ENCODE results near the gene USP19. TPM values are rescaled to one million over a fixed set of nuclear protein-coding genes. Genes with fewer than 3 reads are reported as not detected.

USP19 gene
- total RNA-seq, 2 experiments from 2014 or later: 77.8 to 78.2 TPM

GRCh38 chr3:49124203-49124602, 3.6 kb upstream of the USP19 start:
- no peak for ATAC-seq (ENCODE audit: low read depth)
- Mint-ChIP-seq H3K27me3 (no peaks in the 10 kb centered on the region), H3K4me1 (peaks cover 5% of the 10 kb centered on the region), H3K36me3 (no peaks in the 10 kb centered on the region), H3K27ac (no peak overlapping the region), H3K9me3 (no peaks in the 10 kb centered on the region), H3K4me3 (no peak overlapping the region)
- DNase-seq: no peak
- POLR2A ChIA-PET: no interaction called here

- no peak overlapping the region for H3K4me3 Mint-ChIP-seq
- POLR2A ChIA-PET: no interaction called here
- ATAC-seq (ENCODE audit: low read depth): no peak
Observed at GRCh38 chr3:49123687-49124086, 3.1 kb upstream of the USP19 start.

GRCh38 chr3:49122886-49123545, 2.4 kb upstream of the USP19 start:
- no peak for DNase-seq
- no peak overlapping the region for H3K27ac Mint-ChIP-seq
- H3K4me3 Mint-ChIP-seq: no peak overlapping the region
- peaks cover 5% of the 10 kb centered on the region for H3K4me1 Mint-ChIP-seq
- H3K36me3 Mint-ChIP-seq: no peaks in the 10 kb centered on the region
- H3K9me3 Mint-ChIP-seq: no peaks in the 10 kb centered on the region
- no peak for ATAC-seq (ENCODE audit: low read depth)
- POLR2A ChIA-PET: no interaction called here
- H3K27me3 Mint-ChIP-seq: no peaks in the 10 kb centered on the region

More at GRCh38 chr3:49123687-49124086, 3.1 kb upstream of the USP19 start:
- H3K9me3 Mint-ChIP-seq: no peaks in the 10 kb centered on the region
- peaks cover 5% of the 10 kb centered on the region for H3K4me1 Mint-ChIP-seq
- no peak overlapping the region for H3K27ac Mint-ChIP-seq
- H3K27me3 Mint-ChIP-seq: no peaks in the 10 kb centered on the region
- no peaks in the 10 kb centered on the region for H3K36me3 Mint-ChIP-seq
- DNase-seq: no peak

- POLR2A ChIA-PET: no interaction called here
- H3K4me3 Mint-ChIP-seq: no peak overlapping the region
- peaks cover 3% of the 10 kb centered on the region for H3K36me3 Mint-ChIP-seq
Observed at GRCh38 chr3:49122451-49122850, 1.8 kb upstream of the USP19 start.

GRCh38 chr3:49122022-49122421, 1.4 kb upstream of the USP19 start:
- H3K9me3 Mint-ChIP-seq: no peaks in the 10 kb centered on the region
- H3K27ac Mint-ChIP-seq: peak overlapping the region; percentile 89
- H3K36me3 Mint-ChIP-seq: peaks cover 3% of the 10 kb centered on the region
- H3K4me1 Mint-ChIP-seq: peaks cover 5% of the 10 kb centered on the region
- ATAC-seq (ENCODE audit: low read depth): no peak
- H3K4me3 Mint-ChIP-seq: no peak overlapping the region
- H3K27me3 Mint-ChIP-seq: no peaks in the 10 kb centered on the region
- POLR2A ChIA-PET: interaction anchor here (2.2 to 4.7 kb wide), 3 partner anchors 28 to 132 kb away, joined by 9 to 55 read pairs (median 17); partner anchors contain the start of genes NDUFAF3, P4HTM and QRICH1
- DNase-seq: no peak

More at GRCh38 chr3:49122451-49122850, 1.8 kb upstream of the USP19 start:
- DNase-seq (no peak), ATAC-seq (ENCODE audit: low read depth) (no peak)
- Mint-ChIP-seq H3K27ac (no peak overlapping the region), H3K4me1 (peaks cover 5% of the 10 kb centered on the region), H3K9me3 (no peaks in the 10 kb centered on the region), H3K27me3 (no peaks in the 10 kb centered on the region)

- Mint-ChIP-seq H3K9me3 (no peaks in the 10 kb centered on the region), H3K27ac (peak overlapping the region; percentile 89), H3K36me3 (peaks cover 8% of the 10 kb centered on the region), H3K27me3 (no peaks in the 10 kb centered on the region), H3K4me3 (peak overlapping the region; percentile 92), H3K4me1 (peaks cover 5% of the 10 kb centered on the region)
- POLR2A ChIA-PET: interaction anchor here (0.7 to 4.7 kb wide), 13 partner anchors 10 to 349 kb away, joined by 3 to 55 read pairs (median 4); partner anchors contain the start of genes DAG1, NDUFAF3, P4HTM and QARS1
- ATAC-seq (ENCODE audit: low read depth): no peak
- DNase-seq: no peak
Observed at GRCh38 chr3:49121132-49121736, 611 bp upstream of the USP19 start.

GRCh38 chr3:49120096-49120437, 556 bp downstream of the USP19 start:
- Mint-ChIP-seq H3K4me1 (peaks cover 5% of the 10 kb centered on the region), H3K4me3 (peak overlapping the region; percentile 92), H3K27me3 (no peaks in the 10 kb centered on the region), H3K36me3 (peaks cover 10% of the 10 kb centered on the region), H3K9me3 (no peaks in the 10 kb centered on the region), H3K27ac (peak overlapping the region; percentile 89)
- DNase-seq (no peak), ATAC-seq (ENCODE audit: low read depth) (peak; percentile 5)
- POLR2A ChIA-PET: interaction anchor here (0.9 to 4.7 kb wide), 11 partner anchors 9 to 350 kb away, joined by 3 to 55 read pairs (median 4); partner anchors contain the start of genes DAG1, NDUFAF3, P4HTM and QARS1

GRCh38 chr3:49119439-49119838, 1.2 kb downstream of the USP19 start:
- Mint-ChIP-seq H3K4me3 (peak overlapping the region; percentile 92), H3K27ac (peak overlapping the region; percentile 89), H3K4me1 (peaks cover 5% of the 10 kb centered on the region), H3K9me3 (no peaks in the 10 kb centered on the region), H3K27me3 (no peaks in the 10 kb centered on the region), H3K36me3 (peaks cover 10% of the 10 kb centered on the region)
- no peak for DNase-seq
- ATAC-seq (ENCODE audit: low read depth): no peak
- POLR2A ChIA-PET: interaction anchor here (0.9 to 4.7 kb wide), 5 partner anchors 15 to 102 kb away, joined by 3 to 55 read pairs (median 17); partner anchors contain the start of genes NDUFAF3, QARS1 and QRICH1

GRCh38 chr3:49119036-49119435, 1.6 kb downstream of the USP19 start:
- no peaks in the 10 kb centered on the region for H3K27me3 Mint-ChIP-seq
- H3K36me3 Mint-ChIP-seq: peaks cover 11% of the 10 kb centered on the region
- H3K4me3 Mint-ChIP-seq: peak overlapping the region; percentile 92
- H3K9me3 Mint-ChIP-seq: no peaks in the 10 kb centered on the region
- no peak for ATAC-seq (ENCODE audit: low read depth)
- peaks cover 5% of the 10 kb centered on the region for H3K4me1 Mint-ChIP-seq
- peak overlapping the region; percentile 67 for H3K27ac Mint-ChIP-seq
- POLR2A ChIA-PET: interaction anchor here (0.9 to 4.7 kb wide), 3 partner anchors 25 to 99 kb away, joined by 3 to 55 read pairs (median 17); partner anchors contain the start of genes NDUFAF3 and QRICH1
- DNase-seq: no peak

- Mint-ChIP-seq H3K9me3 (no peaks in the 10 kb centered on the region), H3K4me3 (no peak overlapping the region), H3K36me3 (peaks cover 16% of the 10 kb centered on the region), H3K4me1 (no peaks in the 10 kb centered on the region), H3K27me3 (no peaks in the 10 kb centered on the region), H3K27ac (no peak overlapping the region)
- DNase-seq (no peak), ATAC-seq (ENCODE audit: low read depth) (no peak)
- POLR2A ChIA-PET: interaction anchor here (1.7 kb wide), 1 partner anchor 8 kb away, joined by 4 read pairs; the partner anchor contains the start of gene USP19
Observed at GRCh38 chr3:49112262-49112661, 8.4 kb downstream of the USP19 start.

- no peak overlapping the region for H3K27ac Mint-ChIP-seq
- DNase-seq (no peak), ATAC-seq (ENCODE audit: low read depth) (no peak)
- peaks cover 2% of the 10 kb centered on the region for H3K4me1 Mint-ChIP-seq
- POLR2A ChIA-PET: interaction anchor here (0.7 to 1.7 kb wide), 2 partner anchors 9 to 16 kb away, joined by 3 to 4 read pairs; partner anchors contain the start of gene USP19
- H3K9me3 Mint-ChIP-seq: no peaks in the 10 kb centered on the region
- H3K27me3 Mint-ChIP-seq: no peaks in the 10 kb centered on the region
- H3K4me3 Mint-ChIP-seq: no peak overlapping the region
- H3K36me3 Mint-ChIP-seq: peaks cover 13% of the 10 kb centered on the region
Observed at GRCh38 chr3:49111347-49111746, 9.3 kb downstream of the USP19 start.

- Mint-ChIP-seq H3K36me3 (peaks cover 12% of the 10 kb centered on the region), H3K27me3 (no peaks in the 10 kb centered on the region), H3K9me3 (no peaks in the 10 kb centered on the region), H3K4me3 (no peak overlapping the region), H3K27ac (no peak overlapping the region), H3K4me1 (peaks cover 3% of the 10 kb centered on the region)
- DNase-seq (no peak), ATAC-seq (ENCODE audit: low read depth) (no peak)
- POLR2A ChIA-PET: interaction anchor here (0.7 to 1.7 kb wide), 2 partner anchors 10 to 15 kb away, joined by 3 to 4 read pairs; partner anchors contain the start of gene USP19
Observed at GRCh38 chr3:49110780-49111179, 9.8 kb downstream of the USP19 start.

- DNase-seq (no peak), ATAC-seq (ENCODE audit: low read depth) (no peak)
- Mint-ChIP-seq H3K4me3 (no peak overlapping the region), H3K36me3 (peaks cover 12% of the 10 kb centered on the region), H3K27me3 (no peaks in the 10 kb centered on the region), H3K27ac (no peak overlapping the region), H3K4me1 (peaks cover 20% of the 10 kb centered on the region), H3K9me3 (no peaks in the 10 kb centered on the region)
- POLR2A ChIA-PET: interaction anchor here (0.6 to 1.4 kb wide), 3 partner anchors 12 to 411 kb away, joined by 3 to 6 read pairs (median 6); partner anchors contain the start of gene QRICH1
Observed at GRCh38 chr3:49108346-49108745, 12.3 kb downstream of the USP19 start.

All from activated naive CD8-positive, alpha-beta T cell treated with anti-CD3 and anti-CD28 coated beads, Interleukin-2, amount 10 ng/mL, durations not matched to agents 7 days and 5 days (primary cell).